Psoas muscle (tissue), 8 donors: Measurements from ENCODE around the gene KDM1A. TPM values are rescaled to one million over a fixed set of nuclear protein-coding genes. Genes with fewer than 3 reads are reported as not detected.

ENCODE experiments used
- ATAC-seq, 4 donors: fragments of 200-7000 bp; cut with Tn5 transposase; one replicate each; pipeline ENCODE4 v1.9.1; 2020; ENCODE audit warnings: moderate library complexity in 3 of 4, mild to moderate bottlenecking in 2 of 4
- DNase-seq, 2 donors: peaks; one replicate each; pipeline ENCODE4 v3.0.0-alpha.2; 2020
- H3K27ac ChIP-seq: fragments of 200-600 bp; one replicate; pipeline ENCODE4 v1.8.0; 2022
- H3K27me3 ChIP-seq, 3 donors: fragments of 200-600 bp in 1 of 3; one replicate each; pipeline versions ENCODE4 v1.6.1 to v1.8.0; 2013 to 2022; ENCODE audit warnings: low read length in 2 of 3, mild to moderate bottlenecking in 2 of 3, moderate library complexity in 1 of 3; ENCODE audit not compliant: insufficient read depth in 3 of 3
- H3K36me3 ChIP-seq, 2 donors: fragments of 200-600 bp in 1 of 2; one replicate each; pipeline versions ENCODE4 v1.6.1 to v1.8.0; 2013 to 2022; ENCODE audit warnings: low read depth in 1 of 2, mild to moderate bottlenecking in 1 of 2, moderate library complexity in 1 of 2; ENCODE audit not compliant: insufficient read depth in 1 of 2
- H3K4me1 ChIP-seq: fragments of 200-600 bp; one replicate; pipeline ENCODE4 v1.8.0; 2022
- H3K4me3 ChIP-seq: fragments of 200-600 bp; one replicate; pipeline ENCODE4 v1.8.0; 2022; ENCODE audit warnings: mild to moderate bottlenecking
- H3K9me3 ChIP-seq: fragments of 200-600 bp; one replicate; pipeline ENCODE4 v1.8.0; 2022
- CTCF ChIP-seq: fragments of 200-600 bp; IDR thresholded peaks from one replicate; pipeline ENCODE4 v1.8.0; 2022; ENCODE audit warnings: antibody characterized with exemption
- WGBS, 3 donors: extraction: QIAGEN DNeasy Blood & Tissue Kit; methylation state at CpG; one replicate each; pipeline versions ENCODE4 v1.1.6 to v1.1.7; 2013; 5-methylcytosine and 5-hydroxymethylcytosine counted together
- intact Hi-C, 2 donors: fragments of 100-400 bp; cut with DNase I; formaldehyde crosslinking; loops; one replicate each; pipeline versions ENCODE4 v1.11.0 to v1.14.2; 2022
- polyA plus RNA-seq, 3 donors: library from polyadenylated mRNA; stranded (reverse); fragments of 200-250 nt; gene quantifications; one replicate each; pipeline ENCODE4 v1.2.3, GENCODE V29; 2013
- total RNA-seq, 4 donors: library from RNA; stranded (reverse); fragmentation: NEBNext Ultra II Directional in 2 of 4; extraction: Animal tissue kit (Norgen Biotek cat#: 25700) in 2 of 4; gene quantifications; one replicate each; pipeline versions ENCODE4 v1.2.1 to v1.2.4, GENCODE V29; 2021 to 2023
- donor health status: healthy with polysubstance abuse.
- donor health status: DM: no; HTN: no; CAD: no; lungs with moderate emphysema.
- donor health status: Bipolar disorder and iron deficiency.
- donor health status: healthy.
- donor health status: DM: yes; HTN: yes; CAD: no.
- donor health status: DM: no; HTN: no; CAD: no.
- donor health status: DM: no; HTN: no; CAD: no.
- donor health status: DM: yes; HTN: yes; CAD: no.

KDM1A gene
- total and polyA plus RNA-seq, 7 donors, result 29.1 to 49.2 (median 41.5) TPM

GRCh38 chr1:23129846-23130245, 110.6 kb downstream of the KDM1A start:
- H3K27ac ChIP-seq, result no peak overlapping the region
- no peaks in the 10 kb centered on the region for H3K36me3 ChIP-seq
- no peaks in the 10 kb centered on the region for H3K9me3 ChIP-seq
- no peak for TF ChIP-seq CTCF
- no peaks in the 10 kb centered on the region for H3K27me3 ChIP-seq
- intact Hi-C loops, result no loop called here
- H3K4me1 ChIP-seq, result no peaks in the 10 kb centered on the region
- DNase-seq (no peak), ATAC-seq (no peak)
- H3K4me3 ChIP-seq, result no peak overlapping the region

- intact Hi-C loops, result no loop called here
- Histone ChIP-seq H3K9me3 (no peaks in the 10 kb centered on the region), H3K36me3 (no peaks in the 10 kb centered on the region), H3K27ac (no peak overlapping the region), H3K4me3 (no peak overlapping the region), H3K27me3 (no peaks in the 10 kb centered on the region), H3K4me1 (no peaks in the 10 kb centered on the region)
- no peak for TF ChIP-seq CTCF
- no peak for ATAC-seq
- DNase-seq, result no peak
- WGBS, 3 donors, result 76 to 86% (median 83%) methylated on average over 1 of the region's 1 CpG
These were observed 112.8 kb downstream of the KDM1A start for GRCh38 chr1:23132033-23132432.

Other genes with a start within 250 kb of the KDM1A start
- not detected for gene LACTBL1, start 46.6 kb upstream of the KDM1A start, total RNA-seq
- gene LACTBL1, start 46.6 kb upstream of the KDM1A start, polyA plus RNA-seq, result not detected
- not detected for gene TEX46, start 3.6 kb upstream of the KDM1A start, total RNA-seq
- not detected for gene TEX46, start 3.6 kb upstream of the KDM1A start, polyA plus RNA-seq
- gene LUZP1, start 149.4 kb downstream of the KDM1A start, total RNA-seq, result 10 to 100 TPM in 2 of 4 donors, 1 to 10 TPM in 2; 7.4 to 13.4 (median 10.2) TPM
- 1 to 10 TPM; 1.5 to 6.6 (median 4.6) TPM for gene LUZP1, start 149.4 kb downstream of the KDM1A start, polyA plus RNA-seq
- not detected for gene HTR1D, start 198.0 kb downstream of the KDM1A start, total RNA-seq
- gene HTR1D, start 198.0 kb downstream of the KDM1A start, polyA plus RNA-seq, result under 1 TPM in 2 of 3 donors, not detected in 1; 0.03 to 0.06 TPM